ENCODE measurements around the gene BFAR. TPM values are rescaled to one million over a fixed set of nuclear protein-coding genes. Genes with fewer than 3 reads are reported as not detected.

BFAR gene, protein sequence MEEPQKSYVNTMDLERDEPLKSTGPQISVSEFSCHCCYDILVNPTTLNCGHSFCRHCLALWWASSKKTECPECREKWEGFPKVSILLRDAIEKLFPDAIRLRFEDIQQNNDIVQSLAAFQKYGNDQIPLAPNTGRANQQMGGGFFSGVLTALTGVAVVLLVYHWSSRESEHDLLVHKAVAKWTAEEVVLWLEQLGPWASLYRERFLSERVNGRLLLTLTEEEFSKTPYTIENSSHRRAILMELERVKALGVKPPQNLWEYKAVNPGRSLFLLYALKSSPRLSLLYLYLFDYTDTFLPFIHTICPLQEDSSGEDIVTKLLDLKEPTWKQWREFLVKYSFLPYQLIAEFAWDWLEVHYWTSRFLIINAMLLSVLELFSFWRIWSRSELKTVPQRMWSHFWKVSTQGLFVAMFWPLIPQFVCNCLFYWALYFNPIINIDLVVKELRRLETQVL
- 75.0 and 76.1 TPM in 2 replicates for total RNA-seq
- long read RNA-seq, transcript BFAR-207 (6 exons, 1,662 nt), result minor isoform, 12 of 556 reads
- long read RNA-seq, transcript BFAR-201 (8 exons, 3,039 nt), result major isoform, 430 of 556 reads
- long read RNA-seq, transcript BFAR-203 (4 exons, 1,414 nt), result minor isoform, 11 of 556 reads
- long read RNA-seq, partial matches to known transcripts, result 21 of 556 reads
- long read RNA-seq, other reads (novel, unspliced or antisense), result 82 of 556 reads

DNA sequence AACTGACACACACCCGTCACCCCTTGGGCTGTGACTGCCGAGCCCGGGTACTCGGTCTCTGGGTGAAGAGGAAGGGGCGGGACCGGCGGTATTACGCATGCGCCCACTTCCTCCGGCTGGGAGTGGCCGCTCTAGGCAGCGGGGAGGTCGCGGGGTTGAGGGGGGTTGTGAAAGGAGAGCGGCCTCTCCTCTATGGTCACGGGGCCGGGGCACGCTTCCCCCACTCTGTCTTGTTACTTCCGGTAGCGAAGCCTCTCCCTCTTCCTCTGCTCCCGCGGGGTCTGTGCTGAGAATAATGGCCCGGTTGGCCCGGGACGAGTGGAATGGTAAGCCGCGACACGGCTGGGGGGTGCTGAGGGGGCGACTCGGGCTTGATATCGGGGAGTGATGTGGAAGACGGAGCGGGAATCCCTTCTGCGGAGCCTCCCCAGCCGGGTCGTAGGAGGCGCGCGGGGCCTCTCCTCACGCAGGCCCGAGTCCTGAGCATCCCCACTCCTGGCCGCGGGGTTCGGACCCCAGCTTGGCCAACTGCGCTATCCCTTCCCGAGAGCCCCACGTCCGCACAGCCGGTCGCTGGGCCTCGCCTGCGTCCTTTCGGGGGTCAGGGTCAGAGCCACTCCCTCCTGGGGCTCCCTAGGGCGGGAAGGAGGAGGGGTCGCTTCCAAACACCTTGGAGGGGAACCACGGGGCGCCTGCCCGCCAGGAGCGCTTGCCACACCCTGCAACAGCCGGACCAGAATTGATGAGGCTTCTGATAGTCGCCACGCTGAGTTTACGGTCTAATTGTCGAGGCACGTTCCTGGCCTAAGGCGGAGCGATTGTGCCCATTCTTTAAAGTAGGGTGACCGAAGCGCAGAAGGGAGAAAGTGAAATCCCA lies at the start of gene BFAR:
TSS of gene BFAR (plus strand) at position 259 of the 877 bp plus-strand sequence. CDS start 11,396 bp downstream, outside the sequence.
- Mint-ChIP-seq H3K4me1 (ENCODE audit: low read depth) (peaks cover 45% of the 10 kb centered on the region), H3K4me3 (ENCODE audit: low read depth) (peak within 1 kb of the TSS; percentile 100), H3K9me3 (ENCODE audit: low read depth) (peaks cover 4% of the 10 kb centered on the region), H3K27me3 (no peaks in the 10 kb centered on the region), H3K27ac (peak within 1 kb of the TSS; percentile 100), H3K36me3 (ENCODE audit: insufficient read depth) (peaks cover 2% of the 10 kb centered on the region)
- TF ChIP-seq, protein P1, sequence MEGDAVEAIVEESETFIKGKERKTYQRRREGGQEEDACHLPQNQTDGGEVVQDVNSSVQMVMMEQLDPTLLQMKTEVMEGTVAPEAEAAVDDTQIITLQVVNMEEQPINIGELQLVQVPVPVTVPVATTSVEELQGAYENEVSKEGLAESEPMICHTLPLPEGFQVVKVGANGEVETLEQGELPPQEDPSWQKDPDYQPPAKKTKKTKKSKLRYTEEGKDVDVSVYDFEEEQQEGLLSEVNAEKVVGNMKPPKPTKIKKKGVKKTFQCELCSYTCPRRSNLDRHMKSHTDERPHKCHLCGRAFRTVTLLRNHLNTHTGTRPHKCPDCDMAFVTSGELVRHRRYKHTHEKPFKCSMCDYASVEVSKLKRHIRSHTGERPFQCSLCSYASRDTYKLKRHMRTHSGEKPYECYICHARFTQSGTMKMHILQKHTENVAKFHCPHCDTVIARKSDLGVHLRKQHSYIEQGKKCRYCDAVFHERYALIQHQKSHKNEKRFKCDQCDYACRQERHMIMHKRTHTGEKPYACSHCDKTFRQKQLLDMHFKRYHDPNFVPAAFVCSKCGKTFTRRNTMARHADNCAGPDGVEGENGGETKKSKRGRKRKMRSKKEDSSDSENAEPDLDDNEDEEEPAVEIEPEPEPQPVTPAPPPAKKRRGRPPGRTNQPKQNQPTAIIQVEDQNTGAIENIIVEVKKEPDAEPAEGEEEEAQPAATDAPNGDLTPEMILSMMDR (IDR thresholded peaks at IDR 0.05; ENCODE audit: unreplicated experiment), result no peak
- peak; percentile 99 for DNase-seq (ENCODE audit: low spot score, unreplicated experiment)

DNA sequence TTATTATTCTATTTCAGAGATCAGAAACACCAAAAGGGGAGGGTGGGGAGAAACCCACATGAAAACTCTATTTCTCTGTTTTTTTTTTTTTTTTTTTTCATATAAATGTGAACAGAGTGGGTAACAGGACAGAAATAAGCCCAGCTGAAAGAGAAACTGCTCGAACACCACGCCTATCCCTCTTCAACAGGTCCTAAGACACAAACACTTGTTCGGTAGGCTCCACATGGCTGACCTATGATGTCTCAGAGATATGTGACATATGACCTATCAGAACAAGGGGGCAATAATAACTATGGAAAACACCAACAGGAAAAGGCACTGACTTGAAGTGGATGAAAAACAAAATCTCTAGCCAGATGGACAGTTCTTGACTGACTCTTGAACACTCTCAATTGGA lies 47.5 kb upstream of the BFAR start:
- Mint-ChIP-seq H3K36me3 (ENCODE audit: insufficient read depth) (peaks cover 37% of the 10 kb centered on the region), H3K9me3 (ENCODE audit: low read depth) (no peaks in the 10 kb centered on the region), H3K4me1 (ENCODE audit: low read depth) (no peaks in the 10 kb centered on the region), H3K4me3 (ENCODE audit: low read depth) (no peak overlapping the region), H3K27me3 (no peaks in the 10 kb centered on the region), H3K27ac (no peak overlapping the region)
- TF ChIP-seq, protein P1 (IDR thresholded peaks at IDR 0.05; ENCODE audit: unreplicated experiment), result no peak
- DNase-seq (ENCODE audit: low spot score, unreplicated experiment), result no peak

DNA sequence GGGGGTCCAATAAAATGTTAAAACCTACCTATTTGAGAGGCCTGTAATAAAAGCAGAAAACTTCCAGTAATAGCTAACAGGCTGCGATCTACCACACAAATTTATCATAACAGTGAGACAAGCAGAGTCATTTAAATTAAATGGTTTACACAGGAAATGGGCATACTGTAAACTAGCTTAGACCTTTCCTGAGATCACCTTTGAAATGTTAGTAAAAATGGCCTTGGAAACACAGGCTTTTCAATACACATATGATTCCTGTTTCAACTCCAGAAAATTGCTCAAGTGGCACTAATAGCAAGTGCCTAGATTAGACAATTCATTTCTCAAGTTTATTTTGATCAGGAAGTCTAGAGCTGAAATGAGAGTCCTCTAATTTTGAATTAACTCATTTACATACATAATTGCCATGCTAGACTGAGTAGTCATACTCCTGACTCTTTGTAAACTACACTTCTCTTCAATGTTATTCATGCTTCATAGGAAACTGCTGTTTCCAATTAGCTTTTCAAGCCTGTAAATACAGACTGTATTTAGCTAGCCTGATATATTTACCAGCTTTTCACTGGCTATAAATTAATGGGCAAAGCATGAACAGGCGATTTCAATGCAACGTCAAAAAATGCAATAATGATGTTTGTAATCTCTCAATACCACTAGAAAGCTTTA lies 46.0 kb upstream of the BFAR start:
- Mint-ChIP-seq H3K4me1 (ENCODE audit: low read depth) (no peaks in the 10 kb centered on the region), H3K27ac (no peak overlapping the region), H3K27me3 (no peaks in the 10 kb centered on the region), H3K4me3 (ENCODE audit: low read depth) (no peak overlapping the region), H3K9me3 (ENCODE audit: low read depth) (no peaks in the 10 kb centered on the region), H3K36me3 (ENCODE audit: insufficient read depth) (peaks cover 34% of the 10 kb centered on the region)
- DNase-seq (ENCODE audit: low spot score, unreplicated experiment), result no peak
- TF ChIP-seq, protein P1 (IDR thresholded peaks at IDR 0.05; ENCODE audit: unreplicated experiment), result no peak

DNA sequence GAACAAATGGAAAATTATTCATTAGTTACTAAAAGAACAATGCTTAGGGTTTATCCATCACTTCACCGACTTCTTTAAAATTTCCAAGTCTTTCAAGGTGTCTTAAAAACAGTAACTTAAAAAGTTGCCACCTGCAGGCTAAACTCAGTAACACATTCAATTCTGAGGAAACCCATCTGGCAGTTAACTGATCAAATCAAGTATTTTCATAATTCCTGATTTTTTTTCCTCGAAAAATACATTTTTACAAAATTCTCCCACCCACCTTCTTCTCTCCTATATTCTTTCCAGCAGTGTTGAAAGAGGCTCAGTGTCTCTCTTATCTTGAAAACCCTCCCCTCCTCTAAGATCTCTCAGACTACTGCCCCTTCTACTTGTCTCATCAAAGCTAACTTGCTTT lies 32.6 kb upstream of the BFAR start:
- Mint-ChIP-seq H3K27me3 (no peaks in the 10 kb centered on the region), H3K4me3 (ENCODE audit: low read depth) (no peak overlapping the region), H3K36me3 (ENCODE audit: insufficient read depth) (peaks cover 33% of the 10 kb centered on the region), H3K27ac (no peak overlapping the region), H3K9me3 (ENCODE audit: low read depth) (no peaks in the 10 kb centered on the region), H3K4me1 (ENCODE audit: low read depth) (no peaks in the 10 kb centered on the region)
- no peak for DNase-seq (ENCODE audit: low spot score, unreplicated experiment)
- TF ChIP-seq, protein P1 (IDR thresholded peaks at IDR 0.05; ENCODE audit: unreplicated experiment), result peak; percentile 62

All from progenitor cell of endocrine pancreas (in vitro differentiated cells).